ENCODE results near the gene BCR.

The BCR gene

GRCh38 chr22:23246982-23247766 is 66.9 kb downstream of the BCR start:
- DNase-seq, result no peak

GRCh38 chr22:23248583-23248982 is 68.3 kb downstream of the BCR start:
- no peak for DNase-seq

GRCh38 chr22:23250056-23250784 is 69.9 kb downstream of the BCR start:
- no peak for DNase-seq

GRCh38 chr22:23250785-23251363 is 70.6 kb downstream of the BCR start:
- DNase-seq, result no peak

- no peak for DNase-seq
These were observed 71.3 kb downstream of the BCR start for GRCh38 chr22:23251445-23252093.

- no peak for DNase-seq
These were observed 73.3 kb downstream of the BCR start for GRCh38 chr22:23253475-23254055.

GRCh38 chr22:23255506-23256170 is 75.3 kb downstream of the BCR start:
- DNase-seq, result no peak

GRCh38 chr22:23256171-23256932 is 76.0 kb downstream of the BCR start:
- no peak for DNase-seq

GRCh38 chr22:23256986-23257888 is 76.9 kb downstream of the BCR start:
- DNase-seq, result no peak

GRCh38 chr22:23257889-23258825 is 77.8 kb downstream of the BCR start:
- no peak for DNase-seq

GRCh38 chr22:23258826-23259170 is 78.5 kb downstream of the BCR start:
- DNase-seq, result no peak

GRCh38 chr22:23259916-23260644 is 79.8 kb downstream of the BCR start:
- DNase-seq, result no peak

GRCh38 chr22:23260645-23261581 is 80.6 kb downstream of the BCR start:
- DNase-seq, result no peak

GRCh38 chr22:23261900-23262450 is 81.7 kb downstream of the BCR start:
- DNase-seq, result no peak

GRCh38 chr22:23262518-23263332 is 82.4 kb downstream of the BCR start:
- DNase-seq, result no peak

Measured in inflammatory macrophage treated with lipopolysaccharide for 4 hours (primary cell).